H4 (cell line): Measurements from ENCODE around the gene HOXB3. TPM values are rescaled to one million over a fixed set of nuclear protein-coding genes. Genes with fewer than 3 reads are reported as not detected.
"Not testable (repeated sequence)": the region's sequence is repeated elsewhere in the genome, so short reads cannot be mapped to it uniquely, and the experiment has no call there.

Experiments
- DNase-seq: peaks from one replicate; pipeline ENCODE4 v3.0.0-alpha.2; 2015; ENCODE audit warnings: low spot score
- total RNA-seq: library from RNA; depleted of rRNA; stranded (reverse); fragments of >200 nt; shearing (Covaris generic); gene quantifications from 2 replicates; pipeline ENCODE4 v1.2.3, GENCODE V29; 2014

HOXB3 gene
- total RNA-seq, 1 experiment from 2014 or later: 2.0 TPM

- DNase-seq: no peak
These were observed 44.5 kb downstream of the HOXB3 start for GRCh38 chr17:48545539-48545938.

DNA sequence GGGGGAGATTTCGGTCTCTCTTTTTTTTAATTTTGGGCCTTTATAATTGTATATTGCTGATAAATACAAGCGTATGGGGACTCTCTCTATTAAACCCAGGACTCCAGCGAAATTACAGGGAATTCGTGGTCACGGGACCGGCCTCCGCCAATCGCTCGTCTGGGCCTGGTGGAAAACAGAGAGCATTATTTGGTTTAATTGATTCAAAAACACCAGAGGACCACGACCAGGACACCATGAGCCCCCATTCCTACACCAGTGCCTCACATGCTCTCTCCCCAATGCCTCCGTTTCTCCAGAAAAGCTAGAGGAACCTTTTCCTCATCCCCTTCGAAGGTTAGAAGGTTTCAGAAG, 45.0 kb downstream of the HOXB3 start, which contains the start of gene HOXB2:
TSS of gene HOXB2 (minus strand) at position 88 of the 354 bp plus-strand sequence. CDS start 198 bp downstream, outside the sequence.
- DNase-seq: no peak

GRCh38 chr17:48544349-48545021, 45.6 kb downstream of the HOXB3 start:
- peak; percentile 61 for DNase-seq

- DNase-seq: no peak
These were observed 46.1 kb downstream of the HOXB3 start for GRCh38 chr17:48543854-48544348.

DNA sequence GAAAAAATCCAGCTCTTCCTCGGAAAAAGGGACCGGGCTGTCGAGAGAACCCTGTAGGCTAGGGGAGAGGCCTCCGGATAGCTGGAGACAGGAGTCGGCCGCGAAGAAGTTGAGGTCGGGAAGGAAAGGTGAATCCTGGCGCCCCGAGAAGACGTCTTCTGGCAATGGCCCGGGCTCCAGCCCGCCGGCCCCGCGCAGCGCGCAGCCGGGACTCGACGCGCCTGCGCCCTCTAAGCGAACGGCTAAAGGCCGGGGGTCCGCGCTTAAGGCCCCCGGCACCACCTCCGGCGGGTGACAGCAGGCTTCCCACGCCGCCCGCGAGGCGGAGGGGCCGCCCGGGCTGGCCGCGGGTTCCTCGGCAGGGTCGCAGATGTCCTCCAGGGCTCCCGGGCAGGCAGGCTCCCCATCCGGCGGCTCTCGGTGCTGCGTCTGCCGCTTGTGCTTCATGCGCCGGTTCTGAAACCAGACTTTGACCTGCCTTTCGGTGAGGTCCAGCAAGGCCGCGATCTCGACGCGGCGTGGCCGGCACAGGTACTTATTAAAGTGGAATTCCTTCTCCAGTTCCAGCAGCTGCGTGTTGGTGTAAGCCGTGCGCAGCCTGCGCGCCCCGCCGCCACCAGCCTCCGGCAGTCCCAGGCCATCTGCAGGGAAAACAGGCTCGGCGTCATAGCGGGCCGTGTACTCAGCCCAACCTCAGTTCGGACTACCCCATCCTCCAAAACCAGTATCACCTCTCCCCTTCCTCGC, 46.8 kb downstream of the HOXB3 start:
- peak; percentile 53 for DNase-seq

DNA sequence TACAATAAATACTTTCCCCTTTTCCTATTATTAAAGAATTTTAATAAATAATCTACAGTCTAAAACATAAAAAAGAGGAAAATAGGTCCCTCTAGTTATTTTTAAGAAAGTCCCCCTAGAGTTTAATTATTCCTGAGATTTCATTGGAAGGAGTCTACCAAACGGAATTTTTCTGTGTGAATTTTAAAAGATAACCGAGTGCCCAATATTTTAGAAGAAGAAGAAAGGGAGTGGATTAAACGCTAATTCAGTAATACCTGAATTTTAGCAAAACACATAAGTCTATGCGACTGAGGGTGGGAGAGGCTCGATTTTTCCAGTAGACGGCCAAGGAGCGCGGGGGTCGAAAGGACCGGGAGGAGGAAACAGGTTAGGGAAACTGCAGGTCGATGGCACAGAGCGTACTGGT, 47.3 kb downstream of the HOXB3 start:
- DNase-seq: no peak

- DNase-seq: no peak
These were observed 47.9 kb downstream of the HOXB3 start for GRCh38 chr17:48542114-48542656.

DNA sequence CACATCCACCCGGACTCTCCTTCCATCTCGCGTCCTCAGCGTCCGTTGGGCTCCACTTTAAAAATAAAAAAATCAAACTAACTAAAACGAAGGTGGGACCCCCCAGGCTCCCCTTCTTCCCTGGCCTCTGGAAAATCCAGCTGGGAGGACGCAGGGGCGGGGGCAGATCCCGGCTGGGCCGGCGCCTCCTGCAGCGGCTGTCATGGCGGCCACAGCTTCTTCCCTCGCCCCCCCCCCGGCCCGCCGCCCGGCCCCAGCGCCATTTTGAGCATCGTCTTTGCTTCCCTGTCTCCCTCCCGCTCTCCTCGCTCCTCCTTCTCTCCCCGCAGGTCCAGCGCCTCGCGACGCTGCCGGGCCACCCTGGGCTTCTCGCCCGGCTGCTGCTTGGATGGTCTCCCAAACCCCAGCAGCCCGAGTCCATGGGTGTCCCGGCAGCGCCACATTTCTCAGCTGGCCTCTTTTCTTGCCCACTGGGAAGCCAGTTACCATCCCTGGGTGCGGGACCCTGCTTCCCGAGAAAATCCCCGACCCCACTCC, 48.4 kb downstream of the HOXB3 start:
- DNase-seq: peak; percentile 65

DNA sequence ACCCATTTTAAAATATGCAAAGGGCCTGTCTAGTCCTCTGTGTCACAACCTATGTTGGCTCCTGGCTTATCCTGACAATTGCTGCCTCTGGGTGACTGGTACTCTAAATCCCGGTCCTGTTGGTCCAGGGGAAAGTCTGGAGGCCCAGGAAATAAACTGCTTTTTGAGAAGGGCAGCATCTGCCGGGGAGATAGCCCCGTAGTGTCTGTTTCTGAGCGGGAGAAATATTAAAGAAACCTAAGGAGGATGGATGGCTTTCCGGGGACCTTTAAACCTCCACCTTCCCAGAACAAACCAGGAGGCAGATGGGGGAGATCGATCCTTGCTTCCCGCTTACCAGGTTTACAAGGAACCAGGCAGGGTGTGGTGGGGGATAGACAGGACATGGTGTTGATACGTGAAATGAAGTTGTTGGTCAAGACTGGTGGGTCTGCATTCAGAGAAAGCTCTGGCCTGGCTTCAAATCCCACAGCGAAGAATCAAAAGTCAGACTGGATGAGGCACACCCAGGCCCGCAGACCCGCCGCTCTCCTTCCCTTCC, 48.9 kb downstream of the HOXB3 start:
- no peak for DNase-seq

GRCh38 chr17:48540213-48540612, 49.8 kb downstream of the HOXB3 start:
- DNase-seq: no peak

DNA sequence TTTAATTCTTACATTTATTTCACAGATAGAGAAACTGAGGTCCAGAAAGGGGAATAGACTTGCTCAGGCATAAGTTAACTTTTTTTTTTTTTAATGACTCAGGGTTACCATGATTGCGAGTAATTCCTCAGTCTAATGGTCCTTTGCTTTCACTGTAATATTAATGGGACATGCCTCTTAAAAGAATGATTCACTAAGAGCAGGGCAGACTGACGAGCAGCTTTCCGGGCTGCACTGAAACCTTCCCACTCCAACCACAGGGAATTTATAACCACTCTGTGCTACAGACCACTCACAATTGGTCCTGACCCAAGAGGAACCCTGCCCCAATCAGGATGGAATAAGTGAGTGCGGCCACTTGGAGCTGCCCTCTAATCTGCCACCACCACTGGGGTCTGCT, 50.9 kb downstream of the HOXB3 start:
- DNase-seq: peak; percentile 87

DNA sequence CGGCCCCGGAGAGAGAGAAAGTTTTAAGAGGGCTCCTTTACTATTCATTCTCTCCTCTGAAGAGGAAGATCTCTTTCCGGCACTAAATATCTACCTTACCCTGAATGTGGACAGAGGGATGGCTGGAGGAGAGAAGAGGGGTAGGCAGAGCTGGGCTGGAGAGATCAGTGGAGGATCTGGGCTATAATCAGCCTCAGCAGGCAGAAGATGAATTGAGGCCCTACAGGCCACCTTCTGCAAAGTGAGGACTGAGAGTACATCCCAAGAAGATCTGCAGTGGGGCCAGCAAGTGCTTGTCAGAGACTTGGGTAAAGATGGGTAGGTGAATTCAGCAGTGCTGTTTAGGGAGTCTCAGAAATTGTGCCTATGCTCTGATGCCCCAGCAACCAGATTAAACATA, 52.7 kb downstream of the HOXB3 start:
- DNase-seq: no peak

DNA sequence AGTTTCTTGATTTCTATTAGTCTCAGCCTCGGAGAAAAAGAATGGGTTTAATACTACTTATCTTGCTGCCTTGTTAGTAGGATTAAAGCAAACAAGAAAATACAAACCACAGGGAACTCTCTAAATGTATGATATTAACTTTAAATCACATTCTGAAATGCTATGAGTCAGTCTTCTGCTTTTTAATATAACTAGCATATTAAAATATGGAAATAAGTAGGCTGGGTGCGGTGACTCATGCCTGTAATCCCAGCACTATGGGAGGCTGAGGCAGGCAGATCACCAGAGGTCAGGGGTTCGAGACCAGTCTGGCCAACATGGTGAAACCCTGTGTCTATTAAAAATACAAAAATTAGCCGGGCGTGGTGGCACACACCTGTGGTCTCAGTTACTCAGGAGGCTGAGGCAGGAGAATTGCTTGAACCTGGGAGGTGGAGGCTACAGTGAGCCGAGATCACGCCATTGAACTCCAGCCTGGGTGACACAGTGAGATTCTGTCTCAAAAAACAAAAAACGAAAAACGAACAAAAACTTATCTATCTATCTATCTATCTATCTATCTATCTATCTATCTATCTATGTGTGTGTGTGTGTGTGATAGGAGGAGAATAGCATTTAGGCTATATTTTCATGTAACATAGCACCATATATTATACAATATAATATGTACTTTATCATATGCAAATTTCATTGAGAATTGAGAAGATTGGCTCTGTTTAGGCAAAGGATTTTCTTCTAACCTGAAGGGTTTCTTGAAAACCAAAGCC, 54.1 kb downstream of the HOXB3 start:
- DNase-seq: not testable (repeated sequence)

GRCh38 chr17:48532261-48532660, 57.8 kb downstream of the HOXB3 start:
- DNase-seq: no peak

- no peak for DNase-seq
These were observed 59.2 kb downstream of the HOXB3 start, which contains the start of gene HOXB1 for GRCh38 chr17:48530887-48531272. HOXB1 (minus strand) TSS chr17:48531011; CDS start chr17:48530904, 107 bp downstream.

GRCh38 chr17:48530208-48530886, 59.7 kb downstream of the HOXB3 start:
- no peak for DNase-seq

GRCh38 chr17:48529683-48530009, 60.4 kb downstream of the HOXB3 start:
- DNase-seq: no peak

- no peak for DNase-seq
These were observed 60.9 kb downstream of the HOXB3 start for GRCh38 chr17:48528936-48529682.

DNA sequence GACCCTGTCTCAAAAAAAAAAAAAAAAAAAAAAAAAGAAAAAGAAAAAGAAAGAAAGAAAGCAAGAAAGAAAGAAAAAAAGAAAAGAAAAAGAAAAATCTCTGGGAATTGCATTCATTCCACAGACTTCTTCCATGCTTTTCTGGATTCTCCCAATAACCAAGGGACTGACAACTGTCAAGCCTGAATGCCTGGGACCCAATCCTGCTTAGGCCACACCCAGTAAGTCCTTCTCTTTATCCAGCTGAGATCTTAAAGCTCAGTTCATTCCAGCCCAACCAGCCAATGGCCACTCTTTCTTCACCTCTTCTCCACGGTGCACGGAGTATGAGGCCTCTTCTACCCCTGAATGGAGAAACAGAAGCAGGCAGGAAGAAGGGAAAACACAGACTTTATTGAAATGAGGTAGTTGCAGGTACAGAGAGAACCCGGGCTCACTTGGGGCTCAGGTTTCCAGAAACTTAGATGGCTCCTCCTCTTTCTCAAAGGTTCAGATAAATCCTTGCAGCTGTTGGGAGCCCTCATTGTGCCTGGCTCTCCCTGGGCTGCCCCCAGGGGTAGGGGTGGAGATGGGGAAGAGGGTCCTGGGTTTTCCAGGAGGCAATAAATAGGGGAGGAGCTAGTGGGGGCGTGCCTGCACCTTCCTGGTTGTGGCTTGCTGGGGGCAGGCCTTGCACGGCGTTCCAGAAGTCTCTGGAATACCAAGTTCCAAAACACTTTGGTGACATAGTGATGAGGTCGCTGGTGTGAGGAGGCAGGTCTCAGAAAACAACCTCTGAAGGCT, 61.7 kb downstream of the HOXB3 start:
- no peak for DNase-seq
